ENCODE results near the gene FARP1. TPM values are rescaled to one million over a fixed set of nuclear protein-coding genes. Genes with fewer than 3 reads are reported as not detected.

FARP1 gene
- total RNA-seq, 1 donor from 2014 or later, result 14.9 TPM

- DNase-seq (ENCODE audit: low read depth in 2 of 2), result no peak
Observed at GRCh38 chr13:98200211-98200878, 57.5 kb downstream of the FARP1 start.

- no peak for DNase-seq (ENCODE audit: low read depth in 2 of 2)
Observed at GRCh38 chr13:98201189-98201588, 58.3 kb downstream of the FARP1 start.

- no peak for DNase-seq (ENCODE audit: low read depth in 2 of 2)
Observed at GRCh38 chr13:98201984-98202383, 59.1 kb downstream of the FARP1 start.

- DNase-seq (ENCODE audit: low read depth in 2 of 2), result no peak
Observed at GRCh38 chr13:98203646-98204326, 60.9 kb downstream of the FARP1 start.

GRCh38 chr13:98204546-98204945 is 61.7 kb downstream of the FARP1 start:
- DNase-seq (ENCODE audit: low read depth in 2 of 2), result no peak

- peak in 1 of 2 donors; percentile 38 for DNase-seq (ENCODE audit: low read depth in 2 of 2)
Observed at GRCh38 chr13:98206946-98207345, 64.1 kb downstream of the FARP1 start.

GRCh38 chr13:98207416-98207815 is 64.5 kb downstream of the FARP1 start:
- peak in 1 of 2 donors; percentile 12 for DNase-seq (ENCODE audit: low read depth in 2 of 2)

- no peak for DNase-seq (ENCODE audit: low read depth in 2 of 2)
Observed at GRCh38 chr13:98208606-98209005, 65.7 kb downstream of the FARP1 start.

GRCh38 chr13:98212763-98213162 is 69.9 kb downstream of the FARP1 start:
- no peak for DNase-seq (ENCODE audit: low read depth in 2 of 2)

- no peak for DNase-seq (ENCODE audit: low read depth in 2 of 2)
Observed at GRCh38 chr13:98213354-98213753, 70.5 kb downstream of the FARP1 start.

- peak; percentile 38 to 52 for DNase-seq (ENCODE audit: low read depth in 2 of 2)
Observed at GRCh38 chr13:98214008-98214643, 71.2 kb downstream of the FARP1 start.

GRCh38 chr13:98214707-98215106 is 71.8 kb downstream of the FARP1 start:
- DNase-seq (ENCODE audit: low read depth in 2 of 2), result peak; percentile 11 to 45

GRCh38 chr13:98215508-98215907 is 72.6 kb downstream of the FARP1 start:
- DNase-seq (ENCODE audit: low read depth in 2 of 2), result no peak

- peak; percentile 68 to 83 for DNase-seq (ENCODE audit: low read depth in 2 of 2)
Observed at GRCh38 chr13:98216135-98216565, 73.3 kb downstream of the FARP1 start.

GRCh38 chr13:98216711-98217285 is 73.9 kb downstream of the FARP1 start:
- peak; percentile 11 to 91 for DNase-seq (ENCODE audit: low read depth in 2 of 2)

- no peak for DNase-seq (ENCODE audit: low read depth in 2 of 2)
Observed at GRCh38 chr13:98217597-98217996, 74.7 kb downstream of the FARP1 start.

- DNase-seq (ENCODE audit: low read depth in 2 of 2), result no peak
Observed at GRCh38 chr13:98219685-98220084, 76.8 kb downstream of the FARP1 start.

GRCh38 chr13:98220271-98220791 is 77.4 kb downstream of the FARP1 start:
- DNase-seq (ENCODE audit: low read depth in 2 of 2), result no peak

- no peak for DNase-seq (ENCODE audit: low read depth in 2 of 2)
Observed at GRCh38 chr13:98221234-98221633, 78.3 kb downstream of the FARP1 start.

GRCh38 chr13:98222081-98222554 is 79.2 kb downstream of the FARP1 start:
- DNase-seq (ENCODE audit: low read depth in 2 of 2), result peak; percentile 37 to 93

- peak in 1 of 2 donors; percentile 31 for DNase-seq (ENCODE audit: low read depth in 2 of 2)
Observed at GRCh38 chr13:98222816-98223215, 79.9 kb downstream of the FARP1 start.

- peak in 1 of 2 donors; percentile 67 for DNase-seq (ENCODE audit: low read depth in 2 of 2)
Observed at GRCh38 chr13:98223741-98224140, 80.8 kb downstream of the FARP1 start.
